Measurements from ENCODE around the gene C6orf163.

Gene C6orf163

DNA sequence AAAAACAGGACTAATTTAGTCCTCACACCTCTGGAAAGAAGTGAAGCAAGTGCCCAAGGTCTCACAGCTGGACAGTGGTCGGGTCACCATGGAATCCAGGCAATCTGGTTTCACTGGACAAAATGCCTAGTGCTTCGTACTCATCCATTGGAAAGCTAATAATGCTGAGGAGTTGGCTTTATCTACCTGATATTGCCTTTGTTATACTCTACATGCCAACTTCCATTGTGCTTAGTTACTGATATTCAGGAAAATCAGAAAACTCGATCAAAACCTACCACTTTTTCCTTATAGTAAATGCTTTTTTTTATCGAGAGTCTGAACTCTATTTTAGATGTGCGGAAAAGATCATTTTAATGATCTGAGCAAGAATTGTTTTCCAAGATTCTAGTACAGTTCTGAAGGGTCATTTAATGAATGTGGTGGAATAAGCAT is 64.1 kb downstream of the C6orf163 start:
- in situ Hi-C loops (cut with HindIII; ENCODE audit: low sequenced_read_pairs), result no loop called here

Measured in DLD1 (cell line).